ENCODE data around the gene ARL13A. TPM values are rescaled to one million over a fixed set of nuclear protein-coding genes. Genes with fewer than 3 reads are reported as not detected.
"Not testable (repeated sequence)": the region's sequence is repeated elsewhere in the genome, so short reads cannot be mapped to it uniquely, and the experiment has no call there.

ARL13A gene
- total RNA-seq, 1 donor from 2014 or later: not detected

DNA sequence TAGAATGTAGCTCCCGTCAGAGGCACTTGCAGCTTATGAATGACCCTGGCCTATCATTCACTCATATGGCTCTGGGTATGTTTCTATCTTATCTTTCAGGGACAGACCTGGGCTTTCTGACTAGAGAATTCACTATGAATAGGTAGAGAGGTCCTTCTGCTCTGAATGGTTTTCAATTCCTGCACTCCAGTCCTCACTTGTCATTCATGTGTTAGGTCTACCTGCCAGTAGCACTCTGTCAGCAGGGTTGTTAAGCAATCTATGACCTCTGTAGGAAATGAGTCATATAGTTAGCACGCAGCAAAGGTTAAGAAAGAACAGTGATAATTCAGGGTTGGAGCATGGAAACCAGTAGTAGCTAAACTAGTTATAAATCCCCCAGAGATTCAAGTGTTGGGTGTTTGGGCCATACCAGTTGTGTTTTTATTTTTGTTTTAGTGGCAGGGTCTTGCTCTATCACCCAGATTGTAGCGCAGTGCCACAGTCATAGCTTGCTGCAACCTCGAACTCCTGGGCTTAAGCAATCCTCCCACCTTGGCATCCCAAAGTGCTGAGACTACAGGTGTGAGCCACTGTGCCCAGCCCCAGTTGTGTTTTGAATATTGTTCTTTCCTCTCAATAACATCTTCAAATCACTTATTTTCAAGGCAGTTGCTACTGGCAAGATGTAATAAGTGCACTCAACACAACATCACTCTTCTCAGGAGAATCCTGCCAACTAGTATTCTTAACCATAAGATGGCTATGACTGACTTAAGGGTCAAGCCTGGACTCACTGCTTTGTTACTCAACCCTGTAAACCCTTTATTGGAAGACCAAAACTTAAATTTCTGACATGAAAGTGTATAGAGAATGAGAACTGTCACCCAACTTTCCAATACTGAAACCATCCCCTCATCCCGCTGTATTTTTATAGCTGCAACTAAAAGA lies 25.1 kb downstream of the ARL13A start:
- ATAC-seq (peak; percentile 83), DNase-seq (no peak)
- intact Hi-C loops (cut with DNase I): no loop called here

DNA sequence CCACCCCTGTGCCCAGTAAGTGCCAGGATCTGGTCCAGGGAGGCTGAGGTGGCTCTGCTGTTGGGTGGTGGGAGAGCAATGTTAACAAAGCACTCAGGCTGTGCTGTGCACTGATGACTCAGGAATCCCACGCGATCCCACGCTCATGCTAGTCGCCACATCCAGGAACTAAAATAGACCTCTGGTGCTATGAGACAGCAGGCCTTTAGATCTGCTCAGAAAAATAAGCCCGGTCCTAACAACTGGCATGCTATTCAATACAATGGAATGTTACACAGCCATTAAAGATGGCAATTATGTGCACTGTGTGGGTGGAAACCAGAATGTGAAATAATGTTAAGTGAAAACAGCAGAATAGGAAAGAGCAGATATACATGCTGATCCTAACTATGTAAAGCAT lies 26.0 kb downstream of the ARL13A start:
- ATAC-seq: no peak
- no peak overlapping the region for H3K27ac ChIP-seq
- no peak for DNase-seq
- no peaks in the 10 kb centered on the region for H3K9me3 ChIP-seq
- H3K27me3 ChIP-seq: no peaks in the 10 kb centered on the region
- intact Hi-C loops (cut with DNase I): no loop called here
- no peaks in the 10 kb centered on the region for H3K36me3 ChIP-seq
- TF ChIP-seq, protein P1, sequence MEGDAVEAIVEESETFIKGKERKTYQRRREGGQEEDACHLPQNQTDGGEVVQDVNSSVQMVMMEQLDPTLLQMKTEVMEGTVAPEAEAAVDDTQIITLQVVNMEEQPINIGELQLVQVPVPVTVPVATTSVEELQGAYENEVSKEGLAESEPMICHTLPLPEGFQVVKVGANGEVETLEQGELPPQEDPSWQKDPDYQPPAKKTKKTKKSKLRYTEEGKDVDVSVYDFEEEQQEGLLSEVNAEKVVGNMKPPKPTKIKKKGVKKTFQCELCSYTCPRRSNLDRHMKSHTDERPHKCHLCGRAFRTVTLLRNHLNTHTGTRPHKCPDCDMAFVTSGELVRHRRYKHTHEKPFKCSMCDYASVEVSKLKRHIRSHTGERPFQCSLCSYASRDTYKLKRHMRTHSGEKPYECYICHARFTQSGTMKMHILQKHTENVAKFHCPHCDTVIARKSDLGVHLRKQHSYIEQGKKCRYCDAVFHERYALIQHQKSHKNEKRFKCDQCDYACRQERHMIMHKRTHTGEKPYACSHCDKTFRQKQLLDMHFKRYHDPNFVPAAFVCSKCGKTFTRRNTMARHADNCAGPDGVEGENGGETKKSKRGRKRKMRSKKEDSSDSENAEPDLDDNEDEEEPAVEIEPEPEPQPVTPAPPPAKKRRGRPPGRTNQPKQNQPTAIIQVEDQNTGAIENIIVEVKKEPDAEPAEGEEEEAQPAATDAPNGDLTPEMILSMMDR (IDR thresholded peaks at IDR 0.05): no peak
- H3K4me3 ChIP-seq: no peak overlapping the region
- no peaks in the 10 kb centered on the region for H3K4me1 ChIP-seq

More for the DNA sequence above, 25.1 kb downstream of the ARL13A start:
- Histone ChIP-seq H3K27me3 (no peaks in the 10 kb centered on the region), H3K9me3 (no peaks in the 10 kb centered on the region), H3K4me3 (no peak overlapping the region), H3K4me1 (no peaks in the 10 kb centered on the region), H3K36me3 (no peaks in the 10 kb centered on the region), H3K27ac (no peak overlapping the region)
- TF ChIP-seq, protein P1 (IDR thresholded peaks at IDR 0.05): no peak

DNA sequence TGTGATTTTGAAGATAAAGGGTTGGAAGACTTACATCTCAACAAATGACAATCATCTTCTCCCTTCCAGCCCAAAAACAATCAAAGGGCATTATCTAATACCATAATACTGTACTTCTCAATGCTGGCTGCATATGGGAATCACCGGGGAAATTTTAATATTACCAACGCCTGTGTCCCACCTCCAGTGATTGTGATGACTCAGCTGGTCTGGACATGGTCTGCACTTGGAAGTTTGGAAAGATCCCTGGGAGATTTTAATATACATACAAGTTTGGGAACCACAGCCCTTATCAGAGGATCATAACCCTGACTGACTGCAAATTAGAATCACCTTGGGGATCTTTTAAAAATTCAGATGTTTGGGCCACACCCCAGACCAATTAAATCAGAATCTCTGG lies 29.9 kb downstream of the ARL13A start:
- DNase-seq (no peak), ATAC-seq (no peak)
- H3K9me3 ChIP-seq: no peaks in the 10 kb centered on the region

DNA sequence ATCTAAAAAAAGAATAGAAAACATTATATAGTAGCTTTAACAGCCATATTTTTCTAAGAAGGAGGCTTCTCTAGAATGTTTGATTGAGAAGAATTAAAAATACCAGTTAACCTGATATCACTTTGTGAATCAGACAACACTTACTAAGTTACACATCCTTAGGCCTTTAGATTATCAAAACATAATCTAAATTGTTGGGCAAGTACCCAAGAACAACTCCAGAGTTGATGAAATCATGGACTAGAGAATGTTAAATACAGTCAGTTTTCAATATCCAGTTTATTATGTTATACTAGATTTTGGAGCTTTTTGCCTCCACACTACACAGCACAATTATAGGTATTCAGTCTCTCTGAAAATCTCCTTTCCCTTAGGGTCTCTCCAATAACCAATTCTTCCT lies 39.6 kb downstream of the ARL13A start:
- intact Hi-C loops (cut with DNase I): no loop called here
- no peak for DNase-seq
- H3K36me3 ChIP-seq: peaks cover 22% of the 10 kb centered on the region
- ATAC-seq: no peak
- no peaks in the 10 kb centered on the region for H3K4me1 ChIP-seq
- H3K9me3 ChIP-seq: no peaks in the 10 kb centered on the region
- no peak overlapping the region for H3K27ac ChIP-seq
- no peak overlapping the region for H3K4me3 ChIP-seq
- TF ChIP-seq, protein P1 (IDR thresholded peaks at IDR 0.05): no peak
- H3K27me3 ChIP-seq: no peaks in the 10 kb centered on the region

More for the DNA sequence above, 29.9 kb downstream of the ARL13A start:
- no peaks in the 10 kb centered on the region for H3K36me3 ChIP-seq
- no peaks in the 10 kb centered on the region for H3K4me1 ChIP-seq
- H3K27me3 ChIP-seq: no peaks in the 10 kb centered on the region
- intact Hi-C loops (cut with DNase I): no loop called here
- TF ChIP-seq, protein P1 (IDR thresholded peaks at IDR 0.05): no peak
- no peak overlapping the region for H3K4me3 ChIP-seq
- no peak overlapping the region for H3K27ac ChIP-seq

DNA sequence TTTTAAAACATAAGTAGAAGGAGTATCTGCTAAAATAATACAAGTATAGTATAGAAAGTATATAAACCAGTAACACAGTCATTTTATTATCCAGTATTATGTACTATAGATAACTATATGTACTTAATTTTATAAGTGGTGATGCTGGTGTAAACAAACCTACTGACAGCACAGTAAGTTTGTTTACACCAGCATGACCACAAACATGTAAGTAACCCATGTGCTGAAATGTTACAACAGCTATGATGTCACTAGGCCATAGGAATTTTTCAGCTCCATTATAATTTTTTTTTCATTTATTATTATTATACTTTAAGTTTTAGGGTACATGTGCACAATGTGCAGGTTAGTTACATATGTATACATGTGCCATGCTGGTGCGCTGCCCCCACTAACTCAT lies 42.5 kb downstream of the ARL13A start:
- intact Hi-C loops (cut with DNase I); DNase-seq; H3K4me1 ChIP-seq; ATAC-seq; H3K27ac ChIP-seq; H3K9me3 ChIP-seq; H3K27me3 ChIP-seq; H3K4me3 ChIP-seq: not testable (repeated sequence)
- H3K36me3 ChIP-seq: peaks cover 33% of the 10 kb centered on the region

DNA sequence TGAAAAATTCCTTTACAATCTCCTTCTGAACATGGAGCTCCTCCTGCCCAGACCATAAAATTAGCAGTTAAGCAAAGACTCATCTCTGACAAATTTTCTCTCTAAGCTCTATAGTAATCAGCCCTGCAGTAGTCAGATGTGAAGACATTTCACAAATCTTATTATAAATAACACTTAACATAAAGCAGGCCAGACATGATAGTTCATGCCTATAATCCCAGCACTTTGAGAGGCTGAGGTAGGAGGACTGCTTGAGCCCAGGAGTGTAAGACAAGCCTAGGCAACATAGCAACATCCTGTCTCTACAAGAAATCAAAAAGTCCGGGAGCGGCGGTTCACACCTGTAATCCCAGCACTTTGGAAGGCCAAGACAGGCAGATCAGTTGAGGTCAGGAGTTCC lies 52.5 kb downstream of the ARL13A start:
- Histone ChIP-seq H3K36me3 (peaks cover 29% of the 10 kb centered on the region), H3K4me1 (no peaks in the 10 kb centered on the region), H3K4me3 (no peak overlapping the region), H3K27me3 (no peaks in the 10 kb centered on the region), H3K27ac (no peak overlapping the region), H3K9me3 (no peaks in the 10 kb centered on the region)
- ATAC-seq (no peak), DNase-seq (no peak)
- intact Hi-C loops (cut with DNase I): no loop called here
- TF ChIP-seq, protein P1 (IDR thresholded peaks at IDR 0.05): no peak

Measured in upper lobe of right lung (tissue), 1 donor.